HG02678 (cell line): ENCODE data around the gene OXCT1.
A peak's percentile ranks its signal among the peaks of the same experiment; 100 is the strongest.
"Not testable (repeated sequence)": the region's sequence is repeated elsewhere in the genome, so short reads cannot be mapped to it uniquely, and the experiment has no call there.

Source experiments
- ATAC-seq: cut with Tn5 transposase; IDR thresholded peaks from one replicate; pipeline ENCODE4 v1.9.1; 2021; ENCODE audit warnings: mild to moderate bottlenecking, moderate library complexity; ENCODE audit not compliant: unreplicated experiment

The OXCT1 gene

DNA sequence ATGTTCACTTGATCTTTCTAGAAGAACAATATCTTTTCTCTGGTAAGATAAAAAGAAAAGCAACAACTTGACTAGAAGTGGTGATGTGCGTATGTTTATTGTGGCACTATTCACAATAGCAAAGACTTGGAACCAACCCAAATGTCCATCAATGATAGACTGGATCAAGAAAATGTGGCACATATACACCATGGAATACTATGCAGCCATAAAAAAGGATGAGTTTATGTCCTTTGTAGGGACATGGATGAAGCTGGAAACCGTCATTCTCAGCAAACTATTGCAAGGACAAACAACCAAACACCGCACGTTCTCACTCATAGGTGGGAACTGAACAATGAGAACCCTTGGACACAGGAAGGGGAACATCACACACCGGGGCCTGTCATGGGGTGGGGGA lies 140.8 kb downstream of the OXCT1 start:
- ATAC-seq, result not testable (repeated sequence)

DNA sequence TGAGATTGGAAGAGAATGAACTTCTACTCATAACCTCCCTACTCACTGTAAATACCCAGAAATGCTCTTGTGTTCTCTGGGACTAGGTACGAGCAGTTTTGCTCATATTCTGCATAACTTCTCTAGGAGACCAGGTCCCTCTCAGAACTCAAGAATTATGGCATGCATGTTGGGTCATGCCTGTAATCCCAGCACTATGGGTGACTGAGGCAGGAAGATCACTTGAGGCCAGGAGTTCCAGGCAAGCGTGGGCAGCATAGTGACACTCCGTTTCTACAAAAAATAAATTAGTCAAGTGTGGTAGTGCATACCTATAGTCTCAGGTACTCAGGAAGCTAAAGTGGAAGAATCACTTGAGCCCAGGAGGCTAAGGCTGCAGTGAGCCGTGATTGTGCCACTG lies 141.9 kb downstream of the OXCT1 start:
- ATAC-seq, result no peak

DNA sequence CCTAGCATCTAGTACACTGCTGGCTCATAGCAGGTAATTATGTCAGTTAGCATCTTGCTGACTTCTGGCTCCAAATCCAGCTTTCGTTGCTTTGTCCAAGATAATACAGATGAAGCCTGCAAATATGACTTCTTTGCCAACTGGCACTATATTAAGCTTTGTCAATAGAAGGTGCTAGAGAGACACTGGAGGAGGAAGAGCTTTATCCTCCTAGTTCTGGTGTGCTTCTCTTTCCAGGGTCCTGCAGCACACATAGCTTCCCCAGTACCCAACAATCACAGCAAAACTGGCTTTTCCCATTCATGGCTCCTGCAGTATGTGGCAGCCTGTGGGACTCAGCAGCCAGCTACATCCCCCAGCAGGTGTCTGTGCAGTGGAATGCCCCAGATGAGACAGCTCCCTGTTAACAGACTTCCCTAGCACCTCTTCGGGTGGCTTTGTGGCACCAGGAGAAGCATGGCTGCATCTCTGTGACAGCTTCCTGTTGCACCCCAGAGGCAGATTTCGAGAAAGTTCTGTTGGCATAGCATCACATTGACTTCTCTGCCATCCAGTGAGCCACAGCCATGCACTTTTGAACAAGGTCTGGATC lies 147.8 kb downstream of the OXCT1 start:
- ATAC-seq, result no peak

DNA sequence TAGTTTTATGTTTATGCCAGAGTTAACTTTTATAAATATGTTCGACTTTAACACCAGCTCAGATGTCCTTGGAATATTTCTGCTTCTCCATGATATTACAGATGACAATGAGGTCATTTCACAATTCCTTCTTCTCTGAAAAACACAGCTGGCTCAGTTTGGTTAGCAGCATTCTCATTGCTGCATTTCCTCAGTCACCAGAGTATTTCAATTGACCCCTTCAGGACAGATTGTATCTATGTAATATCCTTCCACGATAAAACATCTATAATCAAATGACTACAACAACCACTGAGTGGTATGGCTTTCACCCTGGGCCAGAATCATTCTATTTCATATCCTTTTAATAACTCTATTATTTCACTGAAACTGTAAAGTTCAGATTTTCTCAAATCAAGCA lies 148.7 kb downstream of the OXCT1 start:
- no peak for ATAC-seq

DNA sequence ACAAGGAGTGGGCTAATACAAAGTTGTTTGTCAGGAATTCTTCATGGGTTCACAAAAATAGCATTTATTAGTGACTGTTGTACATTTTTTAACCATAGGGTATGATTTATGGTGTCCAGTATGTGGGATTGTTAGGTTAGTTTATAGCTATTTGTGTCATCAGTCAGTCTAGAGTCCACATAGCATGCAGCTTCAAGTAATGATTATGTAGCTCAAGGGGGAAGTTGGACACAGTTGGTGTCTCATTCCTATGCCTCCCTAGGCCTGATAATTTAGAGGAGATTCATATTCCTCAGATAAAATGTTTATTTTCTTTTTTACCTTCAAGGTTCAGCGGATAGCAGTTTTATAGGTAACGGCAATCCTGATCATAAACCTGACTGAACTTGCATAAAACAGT lies 153.8 kb downstream of the OXCT1 start:
- ATAC-seq, result no peak

DNA sequence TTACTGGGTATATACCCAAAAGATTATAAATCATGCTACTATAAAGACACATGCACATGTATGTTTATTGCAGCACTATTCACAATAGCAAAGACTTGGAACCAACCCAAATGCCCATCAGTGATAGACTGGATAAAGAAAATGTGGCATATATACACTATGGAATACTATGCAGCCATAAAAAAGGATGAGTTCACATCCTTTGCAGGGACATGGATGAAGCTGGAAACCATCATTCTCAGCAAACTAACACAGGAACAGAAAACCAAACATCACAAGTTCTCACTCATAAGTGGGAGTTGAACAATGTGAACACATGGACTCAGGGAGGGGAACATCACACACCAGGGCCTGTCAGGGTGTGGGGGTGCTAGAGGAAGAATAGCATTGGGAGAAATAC lies 155.8 kb downstream of the OXCT1 start:
- ATAC-seq, result not testable (repeated sequence)

DNA sequence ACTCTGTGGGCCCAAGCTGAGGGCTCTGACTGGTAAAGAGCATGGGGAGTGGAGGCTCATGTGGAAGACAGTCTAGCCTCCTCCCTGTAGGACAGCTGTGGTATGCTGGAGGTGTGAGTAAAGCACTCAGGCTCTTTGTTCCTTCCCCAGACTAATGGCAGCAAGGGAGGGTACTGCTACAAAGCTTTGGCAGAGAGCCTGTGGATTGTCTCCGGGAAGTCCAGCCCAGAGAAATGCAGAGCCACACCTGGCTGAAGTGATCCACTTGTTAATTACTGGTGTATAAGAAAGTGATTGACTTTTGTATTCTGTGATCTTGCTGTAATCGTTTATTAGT lies 161.7 kb downstream of the OXCT1 start:
- ATAC-seq, result no peak

DNA sequence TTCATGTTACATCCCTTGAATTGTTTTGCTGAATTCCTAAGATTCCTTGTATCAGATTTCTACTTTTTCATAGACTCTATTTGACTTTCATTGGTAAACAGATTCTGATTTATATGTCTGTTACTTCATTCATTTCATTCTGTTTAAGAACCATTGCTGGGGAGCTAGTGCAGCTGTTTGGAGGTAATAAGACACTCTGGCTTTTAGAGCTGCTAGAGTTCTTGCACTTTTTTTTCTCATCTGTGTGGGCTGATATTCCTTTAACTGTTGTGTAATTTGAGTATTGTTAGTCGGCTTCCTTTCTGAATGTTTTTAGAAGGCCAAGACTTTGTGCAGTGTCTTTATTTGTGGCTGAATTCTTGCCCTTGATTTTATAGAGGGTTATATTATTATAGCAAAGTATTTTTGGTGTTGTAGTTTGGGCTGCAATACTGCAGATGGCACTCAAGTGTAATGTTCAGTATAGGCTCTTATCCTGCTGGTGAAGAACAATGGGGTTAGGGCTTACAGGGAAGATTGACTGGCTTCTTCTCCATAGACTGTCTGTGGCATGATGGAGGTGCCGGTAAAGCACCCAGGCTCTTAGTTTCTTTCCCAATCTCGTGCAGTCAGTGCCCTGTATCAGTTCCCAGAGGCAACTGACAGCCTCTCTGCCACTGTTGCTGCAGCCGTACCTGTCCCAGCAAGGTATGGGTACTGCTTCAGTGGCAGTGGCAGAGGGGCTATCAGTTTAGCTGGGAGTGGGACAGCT lies 162.2 kb downstream of the OXCT1 start:
- peak; percentile 72 for ATAC-seq

DNA sequence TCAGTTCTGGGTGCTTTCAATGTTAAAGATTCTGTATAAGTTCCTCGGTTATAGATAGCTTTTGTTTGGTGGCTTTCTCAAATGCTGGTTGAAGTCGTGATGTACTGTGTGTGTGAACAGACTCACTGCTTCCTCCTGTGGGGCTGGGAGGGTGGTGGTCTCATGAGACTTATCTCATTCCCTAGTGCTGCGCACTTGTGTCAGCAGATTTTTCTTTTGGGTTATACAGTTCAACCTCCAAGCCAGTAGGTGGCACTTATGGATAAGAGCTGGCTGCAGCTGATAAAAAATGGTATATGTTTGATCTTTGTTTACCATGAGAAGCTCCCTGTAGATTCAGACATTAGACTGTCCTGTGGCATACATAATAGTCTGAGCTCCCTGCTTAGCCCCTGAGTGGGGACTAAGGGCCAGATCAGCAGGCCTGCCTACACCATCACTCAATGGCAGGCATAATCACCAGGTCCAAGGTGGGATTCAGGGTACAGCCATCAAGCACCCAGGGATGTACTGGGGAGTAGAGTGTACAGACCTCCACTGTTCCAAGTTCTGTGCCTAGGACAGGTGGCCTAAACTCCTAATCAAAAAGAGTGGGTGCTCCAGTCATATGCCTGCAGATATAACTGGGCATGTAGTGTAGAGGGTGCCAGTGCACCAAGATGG lies 174.2 kb downstream of the OXCT1 start:
- no peak for ATAC-seq

DNA sequence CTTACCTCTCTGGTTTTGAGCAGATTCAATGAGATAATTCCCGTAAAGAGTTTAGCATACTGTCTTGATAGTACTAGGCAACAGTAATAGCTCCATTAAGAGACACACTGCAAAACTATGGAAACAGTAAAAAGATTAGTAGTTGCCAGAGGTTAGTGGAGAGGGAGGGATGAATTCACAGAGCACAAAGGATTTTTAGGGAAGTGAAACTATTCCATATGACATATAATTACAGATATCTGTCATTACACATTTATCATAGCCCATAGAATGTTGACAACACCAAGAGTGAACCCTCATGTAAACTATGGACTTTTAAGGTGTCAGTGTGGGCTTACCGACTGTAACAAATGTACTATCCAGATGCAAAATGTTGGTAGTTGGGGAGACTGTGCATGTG lies 183.5 kb downstream of the OXCT1 start:
- no peak for ATAC-seq

DNA sequence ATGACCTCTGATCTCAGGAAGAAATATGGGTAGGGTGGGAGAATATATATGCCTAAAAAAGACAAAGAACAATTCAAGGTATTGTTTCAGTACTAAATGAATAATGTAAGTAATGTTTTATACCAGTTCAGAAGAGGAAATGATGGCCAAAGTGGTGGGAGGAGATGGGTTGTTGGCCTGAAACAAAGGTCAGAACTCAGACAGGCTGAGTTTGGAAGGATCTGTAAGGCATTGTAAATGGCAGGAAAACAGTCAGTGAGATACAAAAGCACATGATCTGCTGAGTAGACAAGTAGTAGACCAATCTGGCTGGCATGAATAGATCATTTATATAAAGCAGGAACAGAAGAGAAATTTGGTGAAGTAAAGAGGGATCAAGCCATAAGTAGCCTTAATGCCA lies 184.0 kb downstream of the OXCT1 start:
- ATAC-seq, result no peak

DNA sequence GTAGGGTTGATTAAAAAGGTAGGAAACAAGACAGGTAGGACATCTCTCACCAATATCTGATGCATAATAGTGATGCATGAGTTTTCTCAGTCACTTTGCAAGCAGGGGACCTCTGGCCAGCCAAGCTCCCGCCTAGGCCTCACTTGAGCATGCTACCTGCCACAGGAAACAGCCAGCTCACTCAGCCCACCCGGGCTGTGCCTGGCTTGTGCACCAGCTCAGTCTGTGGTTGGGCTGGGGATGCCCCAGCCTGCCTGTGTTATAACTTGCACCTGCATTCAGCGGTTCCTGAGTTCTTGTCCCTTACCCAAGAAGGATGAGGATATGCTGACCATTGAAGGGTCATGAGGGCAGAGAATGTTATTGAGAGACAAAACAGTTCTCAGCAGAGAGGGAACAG lies 187.0 kb downstream of the OXCT1 start:
- ATAC-seq, result no peak

DNA sequence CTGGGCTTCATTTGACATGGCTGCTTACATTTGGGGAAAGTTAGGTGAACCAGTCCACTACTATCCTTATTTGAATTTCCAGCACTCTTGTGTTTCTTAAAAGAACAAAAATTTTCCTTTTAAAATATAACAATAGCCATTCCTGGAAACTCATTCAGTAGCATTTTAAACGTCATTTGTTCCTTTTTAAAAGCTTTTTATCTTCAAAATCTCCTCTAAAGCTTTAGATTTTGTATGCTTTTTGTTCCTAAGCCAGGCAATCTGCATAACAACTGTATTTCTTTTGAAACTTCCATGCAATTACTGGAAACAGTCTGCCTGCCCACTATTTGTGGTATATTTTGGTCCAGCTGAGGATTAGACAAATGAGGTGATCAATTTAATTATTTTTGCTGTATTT lies 187.6 kb downstream of the OXCT1 start:
- ATAC-seq, result no peak

DNA sequence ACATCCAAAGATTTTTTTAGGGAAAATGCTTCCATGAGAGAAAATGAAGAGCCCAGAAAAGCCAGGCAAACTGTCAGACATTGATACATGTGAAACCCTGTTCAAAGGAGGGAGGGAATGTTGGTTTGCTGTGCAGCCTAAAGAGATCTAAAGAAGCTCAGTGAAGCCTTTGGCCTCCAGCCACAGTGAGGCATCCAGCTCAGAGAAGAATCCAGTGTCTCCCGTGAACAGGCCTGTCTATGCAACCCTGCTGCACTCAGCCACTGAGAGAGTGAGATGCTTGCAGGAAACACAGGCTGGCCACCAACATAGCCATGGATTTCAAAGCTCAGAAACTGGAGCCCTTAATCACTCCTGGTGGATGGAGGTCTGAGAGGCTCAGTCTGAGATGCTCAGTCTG lies 188.4 kb downstream of the OXCT1 start:
- no peak for ATAC-seq
